SH-SY5Y (cell line): ENCODE results near the gene TRIP4.

Experiments
- GATA2 ChIP-seq: IDR thresholded peaks from 2 replicates; pipeline ENCODE4 v1.6.1; 2011; ENCODE audit warnings: mild to moderate bottlenecking, low read depth, low read length
- GATA3 ChIP-seq: IDR thresholded peaks from 2 replicates; pipeline ENCODE4 v1.6.1; 2011; ENCODE audit warnings: low read depth, mild to moderate bottlenecking, low read length, moderate library complexity

The TRIP4 gene

GRCh38 chr15:64437982-64438381, 50.3 kb downstream of the TRIP4 start:
- TF ChIP-seq GATA2 (no peak), GATA3 (no peak)

- no peak for TF ChIP-seq GATA3
- no peak for TF ChIP-seq GATA2
These were observed 51.2 kb downstream of the TRIP4 start for GRCh38 chr15:64438653-64439447.

DNA sequence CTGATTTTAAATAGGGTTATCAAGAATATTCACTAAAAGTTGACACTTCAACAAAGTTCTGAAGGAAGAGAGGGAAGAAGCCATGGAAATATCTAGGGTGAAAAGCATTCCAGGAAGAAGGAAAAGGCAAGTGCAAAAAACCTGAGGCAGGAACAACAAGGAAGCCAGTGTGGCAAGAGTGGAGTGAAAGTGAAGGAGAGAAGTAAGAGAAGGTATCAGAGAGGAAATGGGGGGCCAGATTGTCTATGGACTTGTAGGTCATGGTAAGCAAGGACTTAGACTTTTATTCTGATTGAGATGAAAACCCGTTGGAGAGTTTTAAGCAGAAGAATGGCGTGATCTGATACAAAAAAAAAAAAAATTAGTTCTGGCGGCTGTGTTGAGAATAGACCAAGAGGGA, 54.2 kb downstream of the TRIP4 start:
- TF ChIP-seq GATA3 (no peak), GATA2 (no peak)

- no peak for TF ChIP-seq GATA2
- no peak for TF ChIP-seq GATA3
These were observed 55.4 kb downstream of the TRIP4 start for GRCh38 chr15:64443016-64443415.

- TF ChIP-seq GATA2 (no peak), GATA3 (no peak)
These were observed 56.3 kb downstream of the TRIP4 start for GRCh38 chr15:64443747-64444621.

DNA sequence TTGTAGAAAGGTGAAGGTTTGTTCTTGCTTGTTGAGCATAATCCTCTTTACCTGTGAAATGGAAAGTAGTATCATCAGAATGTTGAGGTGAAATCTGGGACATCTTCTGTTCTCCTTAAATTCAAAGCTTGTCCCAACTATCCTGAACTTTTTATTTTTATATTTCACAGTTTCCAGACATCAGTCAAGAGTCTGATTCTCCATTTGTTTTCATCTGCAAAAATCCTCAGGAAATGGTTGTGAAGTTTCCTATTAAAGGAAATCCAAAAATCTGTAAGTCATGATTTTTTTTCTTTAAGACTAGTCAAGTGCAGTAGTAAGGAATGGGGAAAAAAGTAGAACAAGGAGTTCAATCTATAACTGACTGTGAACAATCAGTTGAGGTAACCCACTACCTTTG, 57.2 kb downstream of the TRIP4 start:
- TF ChIP-seq GATA3 (no peak), GATA2 (no peak)

- TF ChIP-seq GATA2 = no peak
- TF ChIP-seq GATA3 = no peak
These were observed 60.1 kb downstream of the TRIP4 start for GRCh38 chr15:64447536-64448315.

- no peak for TF ChIP-seq GATA2
- TF ChIP-seq GATA3 = no peak
These were observed 65.5 kb downstream of the TRIP4 start for GRCh38 chr15:64452988-64453688.

DNA sequence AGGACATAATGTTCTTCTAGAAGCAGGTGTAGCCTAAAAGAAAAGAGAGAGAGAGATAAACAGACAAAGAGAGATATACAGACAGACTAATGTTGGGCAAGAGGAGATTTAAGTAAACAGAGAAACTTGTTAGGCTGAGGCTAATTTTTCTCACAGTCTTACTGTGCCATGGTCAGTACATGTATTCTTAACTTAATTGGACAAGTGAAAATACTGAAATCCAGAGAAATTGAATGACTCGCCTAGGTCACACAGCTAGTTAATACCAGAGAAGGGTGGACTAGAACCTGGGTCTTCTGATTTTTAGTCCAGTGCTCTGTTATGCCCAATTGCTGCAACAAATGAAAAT, 66.0 kb downstream of the TRIP4 start:
- TF ChIP-seq GATA2 (no peak), GATA3 (no peak)

DNA sequence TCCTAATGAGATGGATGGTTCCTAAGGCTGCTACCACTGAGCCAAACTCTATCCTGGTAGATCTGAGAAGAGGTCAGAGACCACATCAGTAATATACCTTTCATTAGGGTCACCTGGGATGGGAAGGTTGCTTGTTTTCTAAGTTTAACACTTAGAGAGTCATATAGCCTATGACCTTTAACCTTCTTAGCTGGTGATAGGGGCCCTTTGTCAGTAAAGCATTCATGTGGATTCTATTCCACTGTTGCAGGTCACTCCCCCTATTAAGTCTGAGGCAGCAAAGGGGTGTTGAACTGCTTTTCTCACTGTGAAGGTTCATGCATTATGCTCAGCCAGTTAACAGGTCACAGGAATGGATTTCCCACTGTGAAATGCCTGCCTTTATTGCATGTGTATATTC, 66.6 kb downstream of the TRIP4 start:
- TF ChIP-seq GATA3 = no peak
- no peak for TF ChIP-seq GATA2

GRCh38 chr15:64455961-64456371, 68.3 kb downstream of the TRIP4 start:
- TF ChIP-seq GATA3 = no peak
- no peak for TF ChIP-seq GATA2

GRCh38 chr15:64456634-64457108, 69.0 kb downstream of the TRIP4 start:
- TF ChIP-seq GATA2 = no peak
- no peak for TF ChIP-seq GATA3

- TF ChIP-seq GATA3 (0 out of 2 replicates have a peak, but pooled peaks have one; percentile 16), GATA2 (no peak)
These were observed 71.6 kb downstream of the TRIP4 start for GRCh38 chr15:64459066-64459781.
